Stimulated activated CD8-positive, alpha-beta memory T cell treated with anti-CD3 and anti-CD28 coated beads, Interleukin-12 subunit alpha, Interleukin-12 subunit beta, amount 100 ng/mL, for 24 hours (primary cell): ENCODE results near the gene MMP21.

Experiments used
- DNase-seq: peaks from one replicate; pipeline ENCODE4 v3.0.0-alpha.2; 2020; ENCODE audit errors: extremely low read depth

MMP21 gene

GRCh38 chr10:125792342-125793300, 17.0 kb upstream of the MMP21 start:
- DNase-seq, result no peak

- DNase-seq, result no peak
Measured at GRCh38 chr10:125788156-125789034, 12.8 kb upstream of the MMP21 start.

GRCh38 chr10:125785791-125786190, 10.2 kb upstream of the MMP21 start:
- DNase-seq, result no peak

GRCh38 chr10:125783957-125784356, 8.3 kb upstream of the MMP21 start:
- no peak for DNase-seq

GRCh38 chr10:125783408-125783807, 7.8 kb upstream of the MMP21 start:
- DNase-seq, result no peak

DNA sequence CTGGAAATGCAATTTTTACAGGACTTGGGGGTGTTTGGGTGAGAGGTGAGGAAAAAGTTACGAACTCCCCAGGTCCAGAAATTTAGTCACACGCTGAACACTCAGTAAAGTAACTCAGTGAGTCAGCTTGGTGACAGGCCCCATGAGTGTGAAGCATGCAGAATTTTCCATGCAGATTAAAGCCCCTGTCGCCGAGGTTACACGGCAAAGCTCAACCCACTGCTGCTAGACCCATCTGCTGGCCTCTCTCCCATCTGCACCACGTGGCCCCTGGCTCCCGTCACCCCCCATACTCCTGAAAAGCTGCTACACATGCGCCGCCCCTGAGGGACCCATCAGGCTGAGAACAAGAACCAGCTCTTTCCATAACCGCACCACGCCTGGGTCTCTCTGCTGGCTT, 7.0 kb upstream of the MMP21 start:
- DNase-seq, result no peak

- DNase-seq, result no peak
Measured at GRCh38 chr10:125782054-125782453, 6.4 kb upstream of the MMP21 start.

GRCh38 chr10:125781374-125781773, 5.8 kb upstream of the MMP21 start:
- DNase-seq, result no peak

DNA sequence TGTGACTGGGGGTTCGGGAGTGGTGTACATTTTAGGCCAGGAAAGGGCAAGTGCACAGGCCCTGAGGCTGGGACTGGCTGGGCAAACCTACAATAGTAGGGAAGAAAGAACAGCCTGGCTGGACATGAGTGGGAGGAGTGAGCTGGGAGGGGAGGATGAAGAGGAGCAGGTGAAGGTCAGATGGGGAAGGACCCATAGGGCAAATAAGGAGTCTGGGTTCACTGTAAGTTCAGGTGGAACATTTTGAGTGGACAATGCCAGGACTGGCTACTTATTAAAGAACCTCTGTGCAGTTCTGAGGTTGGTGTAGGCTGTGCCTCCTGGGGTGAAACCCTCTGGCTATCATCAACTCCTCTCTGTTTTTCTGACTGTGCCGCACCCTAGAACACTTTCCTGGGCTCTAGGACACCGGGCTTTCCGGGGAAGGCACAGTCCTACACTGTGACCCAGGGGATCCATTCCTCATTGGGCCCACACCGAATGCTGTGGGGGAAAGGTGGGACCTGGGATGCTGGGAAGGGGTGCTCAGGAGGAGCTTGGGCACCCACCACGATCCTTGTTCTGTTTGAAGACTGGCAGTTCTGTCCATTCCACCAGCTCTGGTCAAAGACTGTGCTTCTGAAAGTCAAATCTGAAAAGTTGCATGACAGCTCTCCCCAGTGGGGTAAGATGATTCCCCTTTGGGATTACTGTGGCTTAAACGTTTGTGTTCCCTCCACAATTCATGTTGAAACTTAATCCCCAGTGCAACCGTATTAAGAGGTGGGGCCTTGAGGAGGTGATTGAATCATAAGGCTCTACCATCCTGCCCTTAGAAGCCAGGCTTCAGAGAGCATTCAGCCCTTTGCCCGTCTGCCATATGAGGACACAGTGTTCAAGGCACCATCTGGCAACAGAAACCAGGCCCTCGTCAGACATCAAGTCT, 4.0 kb upstream of the MMP21 start:
- no peak for DNase-seq

DNA sequence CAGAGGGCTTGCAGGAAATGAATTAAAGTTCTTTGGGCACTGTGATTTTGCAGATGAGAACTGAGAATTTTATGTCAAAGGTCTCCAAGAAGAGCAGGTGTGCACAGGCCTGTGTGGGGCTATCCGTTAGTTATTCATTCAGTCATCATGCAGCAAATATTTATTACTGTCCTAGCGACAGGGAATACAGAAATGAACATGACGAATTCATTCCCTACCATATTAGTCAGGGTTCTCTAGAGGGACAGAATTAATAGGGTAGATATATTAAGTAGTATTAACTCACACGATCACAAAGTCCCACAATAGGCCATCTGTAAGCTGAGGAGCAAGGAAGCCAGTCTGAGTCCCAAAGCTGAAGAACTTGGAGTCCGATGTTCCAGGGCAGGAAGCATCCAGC, 2.9 kb upstream of the MMP21 start:
- DNase-seq, result no peak

GRCh38 chr10:125777806-125778205, 2.2 kb upstream of the MMP21 start:
- DNase-seq, result no peak

GRCh38 chr10:125774581-125775191, 935 bp downstream of the MMP21 start:
- DNase-seq, result no peak

DNA sequence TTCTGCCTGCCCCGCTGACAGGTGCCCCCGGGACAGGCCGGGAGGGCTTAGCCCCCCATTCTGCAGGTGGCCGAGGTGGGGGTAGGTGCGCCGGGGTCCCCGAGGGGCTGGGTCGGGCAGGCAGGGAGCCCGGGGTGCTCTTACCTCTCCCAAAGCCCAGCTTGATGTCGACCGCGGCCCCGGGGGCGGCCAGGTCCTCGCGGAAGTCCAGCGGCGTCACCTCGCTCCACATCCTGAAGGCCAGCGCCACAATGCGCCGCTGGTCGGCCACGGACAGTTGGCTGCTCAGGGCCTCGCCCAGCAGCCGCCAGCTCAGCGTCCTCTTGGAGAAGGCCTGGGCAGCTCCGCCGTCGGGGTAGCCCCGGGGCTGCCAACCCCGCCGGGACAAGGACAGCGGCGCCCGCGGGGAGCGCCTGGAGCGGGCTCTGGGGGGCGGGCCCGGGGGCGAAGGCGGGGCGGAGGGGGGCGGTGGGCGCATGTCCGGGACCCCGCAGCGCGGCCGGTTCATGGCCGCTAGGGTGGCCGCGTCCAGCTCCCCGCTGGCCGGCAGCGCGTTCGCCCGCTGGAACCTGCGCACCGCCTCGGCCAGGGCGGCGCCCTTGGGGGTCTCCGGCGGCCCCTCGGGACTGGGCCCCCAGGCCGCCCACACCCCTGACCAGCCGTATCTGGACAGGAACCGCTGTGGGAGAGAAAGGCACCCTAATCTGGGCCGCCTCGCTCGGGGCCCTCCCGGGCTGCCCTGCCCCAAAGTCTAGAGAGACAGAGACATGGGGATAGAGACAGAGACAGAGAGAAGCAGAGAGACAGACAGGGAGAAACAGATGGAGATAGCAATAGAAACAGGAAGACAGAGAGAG, 1.7 kb downstream of the MMP21 start:
- no peak for DNase-seq

GRCh38 chr10:125772864-125773180, 2.8 kb downstream of the MMP21 start:
- no peak for DNase-seq

- DNase-seq, result no peak
Measured at GRCh38 chr10:125772112-125772863, 3.3 kb downstream of the MMP21 start.

GRCh38 chr10:125770844-125771243, 4.8 kb downstream of the MMP21 start:
- no peak for DNase-seq

DNA sequence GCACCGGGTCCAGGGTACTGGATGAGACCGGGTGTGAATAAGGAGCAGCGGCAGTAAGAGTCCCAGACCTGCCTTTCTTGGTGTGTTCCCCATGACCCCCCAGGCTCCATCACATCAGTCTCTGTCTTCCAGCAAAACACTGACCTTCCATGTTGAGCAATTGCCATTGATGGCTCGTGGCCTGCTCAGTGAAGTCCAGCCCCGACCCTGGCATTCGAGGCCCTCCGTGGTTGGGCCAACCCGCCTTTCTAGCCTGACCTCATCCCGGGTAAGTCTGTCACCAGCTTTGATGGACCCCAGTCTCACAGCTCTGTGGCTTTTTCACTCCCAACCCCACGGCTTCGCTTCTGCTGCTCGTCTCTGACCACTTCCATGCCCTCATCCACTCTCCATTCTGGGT, 6.4 kb downstream of the MMP21 start:
- DNase-seq, result no peak

- DNase-seq, result no peak
Measured at GRCh38 chr10:125768219-125768855, 7.3 kb downstream of the MMP21 start.

DNA sequence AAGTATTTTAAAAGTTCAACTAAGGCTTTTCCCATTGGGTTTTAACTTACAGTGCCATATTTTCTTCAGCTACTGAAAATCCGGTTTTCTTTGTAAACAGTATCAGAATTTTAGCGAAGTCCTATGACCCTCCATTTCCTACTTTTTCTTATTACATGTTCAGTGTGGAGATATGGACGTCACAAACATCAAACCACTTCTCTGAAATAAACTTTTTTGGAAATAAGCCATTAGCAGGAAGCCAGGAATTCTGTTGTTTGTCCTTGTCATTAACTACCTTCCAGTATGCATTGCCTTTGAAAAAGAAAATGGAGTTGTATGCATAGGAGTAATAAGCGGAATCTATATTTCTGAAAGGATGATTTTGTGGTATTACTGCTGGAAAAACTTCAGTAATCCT, 9.1 kb downstream of the MMP21 start:
- no peak for DNase-seq
